GM19099 (cell line): ENCODE results near the gene ZMIZ1.

Experiments used
- POLR2A ChIP-seq: IDR thresholded peaks from 3 replicates; pipeline ENCODE4 v1.6.1; 2011; ENCODE audit warnings: low read depth; ENCODE audit not compliant: insufficient read length; ENCODE audit errors: extremely low read depth

Gene ZMIZ1

DNA sequence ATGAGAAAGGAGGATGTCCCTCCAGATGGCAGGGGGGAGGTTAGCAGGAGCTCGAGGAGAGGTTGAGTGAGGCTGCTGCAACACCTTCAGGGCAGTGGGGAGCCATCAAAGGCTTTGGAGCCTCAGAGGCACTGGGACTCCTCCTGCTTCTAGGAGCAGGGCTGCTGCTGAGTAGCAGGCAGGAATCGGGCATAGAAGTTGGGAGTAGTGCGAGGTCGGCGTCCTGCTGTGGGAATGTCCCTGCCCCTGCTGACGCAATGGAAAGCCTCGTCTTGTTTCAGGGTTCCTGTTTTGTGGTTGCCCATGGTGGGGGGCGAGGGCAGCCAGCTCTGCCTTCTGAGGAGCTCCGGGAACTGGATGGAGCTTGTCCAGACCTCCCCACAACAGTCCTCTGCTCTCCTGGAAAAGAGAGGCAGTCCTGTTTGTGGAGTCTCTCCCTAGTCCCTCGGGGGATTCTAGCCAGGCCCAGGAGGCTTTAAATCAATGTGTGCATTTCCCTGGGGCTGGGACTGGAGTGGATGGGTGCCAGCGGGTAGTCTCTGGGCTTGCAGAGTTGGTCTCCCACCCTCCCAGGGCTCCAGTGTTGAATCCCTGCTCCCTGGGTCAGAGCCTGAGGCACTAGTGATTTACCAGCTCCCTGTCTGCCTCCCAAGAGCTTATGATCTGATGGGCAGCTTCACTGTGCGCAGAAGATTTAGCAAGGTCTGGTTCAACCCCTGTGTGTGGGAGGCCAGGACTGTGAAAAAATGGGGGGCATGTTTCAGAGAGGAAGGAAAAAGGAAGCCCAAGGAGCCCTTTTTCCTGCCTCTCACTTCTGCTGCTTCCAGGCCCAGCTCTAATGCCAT, 179.8 kb downstream of the ZMIZ1 start:
- TF ChIP-seq POLR2A, result no peak

DNA sequence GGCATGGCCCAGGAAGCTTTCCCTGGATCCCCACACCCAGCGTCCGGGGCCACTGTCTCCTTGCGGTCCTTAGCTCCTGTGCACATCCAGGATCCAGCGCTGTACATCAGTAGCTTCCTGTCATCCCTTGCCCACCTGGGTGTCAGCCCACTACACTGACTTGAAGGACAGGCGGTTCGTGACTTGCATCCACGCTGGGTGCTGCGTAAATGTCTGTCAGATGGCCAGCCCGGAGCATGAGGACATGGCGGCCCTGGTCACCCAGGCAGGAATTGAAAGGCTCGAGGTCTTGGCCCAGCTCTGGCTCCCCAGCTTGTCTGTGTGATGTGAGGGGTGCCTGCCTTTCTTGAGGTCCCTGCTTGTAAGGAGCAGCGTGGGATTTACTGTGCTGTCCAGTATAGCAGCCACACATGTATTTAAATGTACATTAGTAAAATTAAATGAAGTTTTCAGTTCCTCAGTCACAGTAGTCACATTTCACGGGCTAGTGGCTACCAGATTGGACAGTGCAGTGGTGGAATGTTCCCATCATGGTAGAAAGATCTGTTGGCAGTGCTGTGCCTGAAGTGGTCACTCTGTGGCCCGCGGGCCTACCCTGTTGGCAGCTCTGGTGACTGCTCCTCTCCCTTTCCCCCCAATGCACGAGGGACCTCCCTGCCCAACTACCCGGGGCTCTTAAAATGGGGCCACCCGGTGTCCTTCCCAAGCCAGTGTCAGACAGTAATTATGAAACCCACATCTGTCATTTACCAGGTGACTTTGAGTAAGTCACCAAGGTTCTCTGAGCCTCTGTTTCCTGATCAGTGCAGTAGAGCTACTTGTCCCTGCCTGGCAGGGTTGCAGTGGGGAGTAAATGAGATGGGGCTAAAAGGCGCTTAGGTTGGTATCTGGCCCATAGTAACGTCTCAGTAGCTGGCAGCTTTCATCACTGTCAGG, 180.7 kb downstream of the ZMIZ1 start:
- TF ChIP-seq POLR2A, result no peak

DNA sequence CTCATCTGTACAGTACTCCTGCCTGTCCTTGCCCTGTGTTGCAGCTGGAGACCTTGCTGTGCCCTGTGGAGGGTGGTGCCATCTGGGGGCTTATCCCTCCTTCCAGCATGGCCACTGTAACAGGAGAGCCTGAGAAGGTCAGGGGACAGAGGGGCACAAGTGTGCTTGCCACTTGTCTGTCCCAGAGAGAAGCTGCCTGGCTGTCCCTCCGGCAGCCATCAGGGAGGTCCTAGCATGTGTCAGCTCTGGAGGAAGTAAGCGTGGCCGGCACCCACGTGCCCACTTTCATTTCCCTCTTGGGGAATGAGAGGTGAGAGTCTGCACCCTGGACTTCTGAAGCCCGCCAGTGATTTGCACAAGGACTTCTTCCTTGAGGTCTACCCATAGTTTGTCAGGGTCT, 181.5 kb downstream of the ZMIZ1 start:
- no peak for TF ChIP-seq POLR2A

DNA sequence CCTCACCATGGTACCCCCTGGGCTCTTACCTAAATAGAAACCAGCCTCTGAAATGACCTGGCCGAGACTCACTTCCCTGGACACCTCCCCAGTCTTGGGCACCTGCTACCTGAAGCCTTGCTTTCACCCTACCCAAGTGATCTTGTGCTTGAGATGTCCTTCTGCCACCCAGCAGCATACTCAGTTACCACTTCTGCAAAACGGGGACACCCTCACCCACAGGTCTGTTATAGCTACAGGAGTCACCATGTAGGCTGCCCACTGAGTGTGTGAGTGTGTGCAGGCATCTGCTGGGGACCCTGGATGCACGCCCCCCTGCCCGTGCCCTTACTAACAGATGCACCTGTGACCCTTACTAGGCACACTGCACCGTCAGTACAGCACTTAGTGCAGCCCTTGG, 183.7 kb downstream of the ZMIZ1 start:
- no peak for TF ChIP-seq POLR2A

DNA sequence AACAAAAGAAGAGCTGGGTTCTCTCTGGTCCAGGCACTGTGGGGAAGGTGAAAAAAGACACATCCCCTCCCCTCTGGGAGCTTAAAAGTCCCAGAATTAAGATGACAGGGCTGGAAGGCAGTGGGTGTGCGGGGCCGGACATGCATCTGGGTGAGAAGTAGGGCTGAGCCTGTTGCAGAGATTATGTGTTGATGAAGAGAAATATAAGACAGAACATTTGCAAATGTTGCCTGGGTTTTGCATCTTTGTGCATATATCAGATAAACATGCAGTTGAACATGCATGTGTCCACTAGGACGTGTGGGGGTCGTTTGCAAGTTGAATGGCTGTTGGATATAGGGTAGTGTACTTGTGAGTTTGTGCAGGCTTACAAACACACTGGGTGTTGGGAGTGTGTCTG, 184.2 kb downstream of the ZMIZ1 start:
- TF ChIP-seq POLR2A, result no peak

DNA sequence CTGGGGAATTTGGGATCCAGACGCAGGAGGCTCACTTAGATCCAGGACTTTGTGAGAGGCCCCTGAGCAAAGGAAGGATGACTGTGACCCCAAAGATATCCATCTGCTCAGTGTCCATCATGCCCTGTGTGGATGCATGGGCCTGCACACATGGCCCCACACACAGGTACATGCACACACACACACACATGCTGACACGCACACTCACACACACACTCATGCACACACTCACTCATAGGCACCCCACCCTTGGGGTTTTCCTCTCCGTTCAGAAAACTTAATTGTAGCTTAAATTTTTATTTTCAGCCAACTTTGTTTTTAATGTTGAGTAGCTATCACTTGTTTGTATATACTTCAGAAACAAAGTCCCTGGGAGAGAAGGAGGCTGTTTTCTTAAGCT, 184.9 kb downstream of the ZMIZ1 start:
- no peak for TF ChIP-seq POLR2A

DNA sequence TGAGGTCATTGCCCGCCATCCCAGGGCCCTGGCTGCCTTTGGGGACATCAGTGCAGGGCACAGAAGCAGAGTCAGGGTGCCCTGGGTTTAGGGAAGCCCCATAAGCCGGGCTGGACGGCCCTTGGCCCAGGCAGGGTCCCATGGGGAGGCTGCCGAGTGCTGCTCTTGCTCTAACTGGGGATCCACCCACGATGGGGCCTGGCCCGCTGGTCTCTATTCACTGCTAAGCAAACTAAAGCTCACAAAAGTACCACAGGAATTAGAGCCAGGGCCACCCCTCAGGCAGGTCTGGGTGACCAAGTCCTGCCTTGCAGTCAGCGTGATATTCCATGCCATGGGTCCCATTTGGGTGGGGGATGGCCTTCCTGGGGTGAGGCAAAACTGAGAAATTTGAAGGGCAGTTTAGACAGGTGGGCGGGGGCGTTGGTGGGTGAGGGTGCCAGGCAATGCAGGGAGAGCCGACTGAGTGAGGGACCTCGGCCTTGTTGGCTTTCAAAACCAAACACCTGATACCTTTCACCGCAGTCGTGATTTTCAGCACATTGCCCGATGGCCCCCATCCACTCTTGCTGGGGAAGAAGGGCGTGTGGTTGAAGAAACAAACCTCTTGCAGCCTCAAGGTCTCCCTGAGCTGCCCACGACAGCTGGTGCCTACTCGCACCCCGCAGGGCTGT, 185.7 kb downstream of the ZMIZ1 start:
- TF ChIP-seq POLR2A, result no peak

DNA sequence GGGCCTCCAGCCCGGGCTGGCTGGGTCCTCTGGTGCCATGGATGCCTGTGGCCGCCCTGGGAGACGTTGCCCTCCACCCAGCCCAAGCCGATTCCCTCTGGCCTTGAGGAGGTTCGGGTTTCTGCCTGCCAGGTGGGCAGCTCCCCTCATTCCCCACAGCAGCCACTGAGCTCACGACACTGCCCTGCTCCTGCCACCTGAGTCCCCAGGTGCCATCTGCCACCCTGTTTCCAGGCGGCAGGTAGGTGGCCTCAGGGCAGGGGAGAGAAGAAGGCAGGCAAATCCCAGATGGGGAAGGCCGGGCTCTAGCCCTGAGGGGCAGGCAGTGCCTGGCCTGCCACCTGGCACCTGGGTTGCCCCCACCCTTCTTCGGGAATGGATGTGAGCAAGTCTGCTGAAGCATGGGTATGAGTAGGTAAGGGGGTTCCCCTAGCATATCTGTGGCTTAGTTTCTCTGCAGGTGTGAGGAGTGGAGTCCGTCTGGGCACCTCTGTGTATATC, 186.3 kb downstream of the ZMIZ1 start:
- TF ChIP-seq POLR2A, result no peak

DNA sequence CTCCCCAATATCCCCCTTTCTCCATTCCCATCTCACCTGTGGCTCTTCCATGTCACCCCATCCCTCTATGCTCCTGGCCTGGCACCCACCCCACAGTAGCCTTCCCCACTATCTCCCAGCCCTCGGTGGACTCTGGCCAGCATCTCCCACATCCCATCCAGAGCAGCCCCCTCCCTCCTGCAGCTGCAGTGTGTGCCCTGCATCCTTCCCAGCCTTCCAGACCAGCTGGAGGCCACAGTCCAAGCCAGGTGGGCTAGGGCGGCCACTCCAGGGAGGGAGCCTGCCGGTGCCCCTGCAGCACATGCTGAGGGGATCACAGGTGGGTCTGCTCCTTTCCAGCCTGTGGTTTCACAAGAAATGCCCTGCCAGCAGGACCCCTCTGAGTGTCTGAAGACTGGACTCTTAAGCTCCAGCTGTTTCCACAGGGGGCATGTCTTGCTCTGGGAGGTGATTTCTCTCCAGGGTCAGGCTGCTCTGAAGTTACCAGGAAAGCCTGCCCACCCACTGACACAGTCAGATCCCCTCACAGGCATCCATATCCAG, 187.6 kb downstream of the ZMIZ1 start:
- TF ChIP-seq POLR2A, result no peak

DNA sequence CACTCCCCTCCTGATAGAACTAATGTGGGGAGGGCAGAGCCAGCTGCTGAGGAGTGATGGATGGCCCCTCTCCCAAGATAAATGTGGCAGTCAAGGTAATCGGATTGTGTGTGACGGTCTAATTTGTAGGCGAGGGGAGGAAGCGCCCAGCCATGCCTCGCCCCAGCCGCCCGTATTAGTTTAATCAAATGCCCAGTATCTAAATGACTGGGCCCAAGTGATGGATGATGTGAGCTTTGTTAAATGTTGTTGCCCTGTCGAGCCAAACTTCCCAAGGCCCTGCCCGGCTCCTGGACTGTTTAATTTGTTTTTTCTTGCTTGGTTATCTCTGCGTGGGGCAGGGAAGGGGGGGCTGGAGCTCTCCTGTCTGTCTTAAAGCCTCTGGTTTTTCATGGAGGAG, 190.1 kb downstream of the ZMIZ1 start:
- TF ChIP-seq POLR2A, result no peak

DNA sequence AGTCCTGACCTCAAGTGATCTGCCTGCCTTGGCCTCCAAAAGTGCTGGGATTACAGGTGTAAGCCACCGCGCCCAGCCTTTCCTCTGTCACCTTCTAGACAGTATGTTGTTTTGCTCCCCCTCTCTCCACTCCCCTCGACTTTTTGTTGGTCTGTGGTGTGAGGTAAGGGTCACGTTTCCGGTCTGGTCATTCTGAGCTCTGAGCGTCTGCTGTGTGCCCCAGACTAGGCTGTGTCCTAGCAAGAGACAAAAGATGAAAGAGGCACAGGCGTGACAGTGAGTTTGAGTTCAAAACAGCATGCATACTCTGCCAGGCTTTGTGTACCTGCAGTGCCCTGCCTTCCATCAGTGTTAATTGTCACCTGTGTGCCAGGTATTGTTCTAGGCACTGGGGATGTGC, 191.1 kb downstream of the ZMIZ1 start:
- no peak for TF ChIP-seq POLR2A

DNA sequence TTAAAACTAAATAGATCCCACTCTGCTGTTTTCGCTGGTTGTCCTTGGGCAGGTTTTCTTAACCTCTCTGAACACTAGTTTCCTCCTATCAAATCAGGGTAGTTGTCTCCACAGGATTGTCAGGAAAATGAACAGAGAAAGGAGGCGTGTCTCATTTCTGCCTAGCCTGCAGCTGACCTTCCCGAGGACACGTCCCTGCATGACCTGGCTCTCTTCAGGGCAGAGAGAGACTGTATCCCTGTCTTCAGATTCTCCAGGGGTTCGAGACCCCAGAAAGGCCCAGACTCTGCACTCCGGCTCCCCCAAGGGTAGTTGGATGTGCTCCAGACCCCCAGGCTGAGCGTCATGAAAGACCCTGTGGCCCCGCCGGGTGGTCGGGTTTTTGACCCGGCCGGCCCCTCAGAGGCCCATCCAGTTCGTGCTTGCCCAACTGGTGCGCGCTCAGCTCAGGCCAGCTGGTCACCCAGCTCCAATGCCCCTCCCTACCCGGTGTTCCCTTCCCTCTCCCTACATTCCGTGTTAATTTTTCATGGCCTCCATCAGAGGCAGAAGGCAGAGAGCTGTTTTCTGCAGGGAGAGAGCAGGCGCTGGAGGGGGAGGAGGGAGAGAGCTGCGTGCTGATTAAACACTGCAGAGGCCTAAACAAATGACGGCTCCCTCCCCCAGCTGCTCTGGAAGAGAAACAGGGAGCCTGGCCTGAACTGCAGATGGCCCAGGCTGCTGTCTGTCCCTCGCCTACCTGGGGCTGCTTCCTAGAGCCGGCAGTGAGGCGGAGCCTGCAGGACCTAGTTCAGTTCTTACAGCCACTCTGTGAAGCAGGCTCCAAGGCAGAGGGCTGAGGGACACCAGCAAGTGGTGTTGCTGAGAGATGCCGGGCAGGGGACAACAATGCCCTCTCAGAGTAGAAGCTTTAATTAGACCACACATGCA, 192.3 kb downstream of the ZMIZ1 start:
- no peak for TF ChIP-seq POLR2A

DNA sequence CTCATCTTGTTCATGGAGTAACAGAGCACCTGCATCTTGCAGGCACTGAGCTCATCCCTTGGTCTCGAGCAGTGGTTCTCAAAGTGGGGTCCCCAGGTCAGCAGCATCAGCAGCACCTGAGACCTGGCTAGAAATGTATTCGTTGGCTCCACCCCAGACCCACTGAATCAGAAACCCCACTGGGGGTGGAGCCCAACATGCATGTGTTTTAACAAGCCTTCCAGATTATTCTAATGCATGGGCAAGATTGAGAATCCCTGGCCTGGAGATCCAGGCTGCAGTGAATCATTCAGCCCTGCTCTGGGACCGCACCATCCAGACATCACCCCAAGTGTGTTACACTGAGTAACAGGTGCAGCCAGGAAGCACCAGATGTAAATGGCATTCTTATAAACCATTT, 193.4 kb downstream of the ZMIZ1 start:
- no peak for TF ChIP-seq POLR2A
